Omental fat pad (tissue), 4 donors: ENCODE data around the gene AMIGO3. TPM values are rescaled to one million over a fixed set of nuclear protein-coding genes. Genes with fewer than 3 reads are reported as not detected.

ENCODE experiments used
- ATAC-seq: fragments of 150-250 bp; one replicate; pipeline ENCODE4 v1.9.1; 2016; ENCODE audit warnings: mild to moderate bottlenecking, moderate library complexity; ENCODE audit not compliant: low FRiP score
- DNase-seq: peaks from one replicate; pipeline ENCODE4 v3.0.0-alpha.2; 2019; ENCODE audit warnings: low spot score
- total RNA-seq, 4 donors: library from RNA; depleted of rRNA; stranded (reverse); fragments of >200 nt; gene quantifications; one replicate each; pipeline ENCODE4 v1.1.0, GENCODE V29; 2016
- TF ChIP-seq, protein P1 (sequence below), 3 donors: fragments of 450-650 bp; IDR thresholded peaks; one replicate each; pipeline ENCODE4 v1.5.1; 2016 to 2017; ENCODE audit warnings: antibody characterized with exemption in 3 of 3, mild to moderate bottlenecking in 3 of 3, moderate library complexity in 2 of 3

Gene AMIGO3
- total RNA-seq, 4 donors from 2014 or later = 0.82 to 2.9 (median 2.3) TPM

DNA sequence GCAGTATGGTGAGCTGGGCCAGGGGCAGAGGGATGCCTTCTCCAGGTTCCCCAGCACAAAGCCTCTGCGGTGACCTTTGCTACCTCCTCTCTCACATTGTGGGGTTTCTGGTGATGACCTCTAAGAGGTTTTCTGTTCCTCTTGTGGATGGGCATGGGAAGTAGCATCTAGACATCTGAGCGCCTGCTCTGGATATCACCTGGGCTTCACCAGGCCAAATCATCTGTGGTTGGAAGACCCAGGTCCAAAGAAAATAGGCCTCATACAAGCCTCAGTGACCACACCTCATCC, 38.3 kb downstream of the AMIGO3 start:
- TF ChIP-seq, protein P1, sequence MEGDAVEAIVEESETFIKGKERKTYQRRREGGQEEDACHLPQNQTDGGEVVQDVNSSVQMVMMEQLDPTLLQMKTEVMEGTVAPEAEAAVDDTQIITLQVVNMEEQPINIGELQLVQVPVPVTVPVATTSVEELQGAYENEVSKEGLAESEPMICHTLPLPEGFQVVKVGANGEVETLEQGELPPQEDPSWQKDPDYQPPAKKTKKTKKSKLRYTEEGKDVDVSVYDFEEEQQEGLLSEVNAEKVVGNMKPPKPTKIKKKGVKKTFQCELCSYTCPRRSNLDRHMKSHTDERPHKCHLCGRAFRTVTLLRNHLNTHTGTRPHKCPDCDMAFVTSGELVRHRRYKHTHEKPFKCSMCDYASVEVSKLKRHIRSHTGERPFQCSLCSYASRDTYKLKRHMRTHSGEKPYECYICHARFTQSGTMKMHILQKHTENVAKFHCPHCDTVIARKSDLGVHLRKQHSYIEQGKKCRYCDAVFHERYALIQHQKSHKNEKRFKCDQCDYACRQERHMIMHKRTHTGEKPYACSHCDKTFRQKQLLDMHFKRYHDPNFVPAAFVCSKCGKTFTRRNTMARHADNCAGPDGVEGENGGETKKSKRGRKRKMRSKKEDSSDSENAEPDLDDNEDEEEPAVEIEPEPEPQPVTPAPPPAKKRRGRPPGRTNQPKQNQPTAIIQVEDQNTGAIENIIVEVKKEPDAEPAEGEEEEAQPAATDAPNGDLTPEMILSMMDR (IDR thresholded peaks at IDR 0.05) = no peak
- ATAC-seq (no peak), DNase-seq (no peak)

DNA sequence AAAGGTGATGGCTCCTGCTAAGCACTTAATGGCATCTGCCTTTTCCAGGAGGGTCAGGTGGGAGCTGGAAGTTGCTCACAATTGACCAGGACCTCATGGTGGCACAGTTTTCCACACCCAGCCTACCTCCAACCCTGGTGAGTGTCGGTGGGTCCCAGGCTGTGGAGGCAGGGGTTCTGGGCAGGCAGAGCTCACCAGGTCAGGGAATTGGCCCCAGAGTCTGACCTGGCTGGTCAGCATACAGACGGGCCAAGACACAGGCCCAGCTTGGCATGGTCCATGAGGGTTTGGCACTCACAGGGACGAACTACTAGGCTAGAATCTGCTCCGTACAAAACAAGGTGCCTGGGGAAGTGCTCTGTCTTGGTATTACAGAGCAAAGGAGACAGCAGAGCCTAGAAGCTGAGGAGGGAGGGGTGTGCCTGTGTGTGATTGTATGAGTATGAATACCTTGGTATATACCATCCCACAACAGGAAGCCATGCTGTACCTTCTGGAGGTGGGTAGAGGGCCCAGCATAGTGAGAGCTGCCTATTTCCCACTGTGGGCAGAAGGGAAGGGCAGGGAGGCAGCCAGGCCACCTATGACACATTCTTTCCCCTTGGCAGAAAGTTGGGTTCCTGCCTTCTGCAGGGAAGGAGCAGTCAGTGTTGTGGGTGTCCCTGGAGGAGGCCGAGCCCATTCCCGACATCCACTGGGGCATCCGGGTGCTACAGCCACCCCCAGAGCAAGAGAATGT, 38.8 kb downstream of the AMIGO3 start:
- DNase-seq (no peak), ATAC-seq (no peak)
- TF ChIP-seq, protein P1 (IDR thresholded peaks at IDR 0.05) = no peak

DNA sequence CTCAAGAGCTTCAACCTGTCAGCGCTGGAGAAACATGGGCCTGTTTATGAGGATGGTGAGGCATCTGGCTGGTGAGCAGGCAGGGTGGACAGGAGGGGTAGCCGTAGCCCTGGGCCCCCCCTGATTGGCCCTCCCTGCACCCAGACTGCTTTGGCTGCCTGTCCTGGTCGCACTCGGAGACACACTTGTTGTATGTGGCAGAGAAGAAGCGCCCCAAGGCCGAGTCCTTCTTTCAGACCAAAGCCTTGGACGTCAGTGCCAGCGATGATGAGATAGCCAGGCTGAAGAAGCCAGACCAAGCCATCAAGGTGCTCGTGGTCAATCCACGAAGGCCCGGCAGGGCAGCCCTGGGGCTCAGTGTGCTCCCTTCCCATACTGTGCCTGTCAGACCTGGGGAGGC, 43.6 kb downstream of the AMIGO3 start:
- ATAC-seq = no peak

DNA sequence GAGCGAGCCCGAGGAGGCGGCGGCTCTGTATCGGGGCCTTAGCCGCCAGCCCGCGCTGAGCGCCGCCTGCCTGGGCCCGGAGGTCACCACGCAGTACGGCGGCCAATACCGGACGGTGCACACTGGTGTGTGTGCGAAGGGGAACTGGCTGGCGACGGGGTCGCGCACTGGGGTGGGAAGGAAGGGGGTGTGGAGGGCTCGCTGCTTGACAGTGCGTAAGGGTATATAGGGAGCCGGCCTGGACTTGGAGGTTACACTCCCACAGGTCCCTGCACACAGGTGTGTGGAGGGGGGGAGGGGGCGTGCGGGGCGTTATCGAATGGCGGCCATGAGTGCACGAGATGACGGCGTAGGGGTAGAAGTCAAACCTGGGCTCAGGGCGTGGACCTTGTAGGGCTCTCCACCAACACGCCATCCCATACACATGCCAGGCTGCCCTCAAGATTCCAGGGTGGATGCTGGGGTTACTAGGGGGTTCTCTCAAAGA, 44.9 kb downstream of the AMIGO3 start:
- TF ChIP-seq, protein P1 (IDR thresholded peaks at IDR 0.05) = no peak
- peak; percentile 21 for ATAC-seq
- no peak for DNase-seq

More for the DNA sequence above, 43.6 kb downstream of the AMIGO3 start:
- no peak for DNase-seq
- TF ChIP-seq, protein P1 (IDR thresholded peaks at IDR 0.05) = no peak

DNA sequence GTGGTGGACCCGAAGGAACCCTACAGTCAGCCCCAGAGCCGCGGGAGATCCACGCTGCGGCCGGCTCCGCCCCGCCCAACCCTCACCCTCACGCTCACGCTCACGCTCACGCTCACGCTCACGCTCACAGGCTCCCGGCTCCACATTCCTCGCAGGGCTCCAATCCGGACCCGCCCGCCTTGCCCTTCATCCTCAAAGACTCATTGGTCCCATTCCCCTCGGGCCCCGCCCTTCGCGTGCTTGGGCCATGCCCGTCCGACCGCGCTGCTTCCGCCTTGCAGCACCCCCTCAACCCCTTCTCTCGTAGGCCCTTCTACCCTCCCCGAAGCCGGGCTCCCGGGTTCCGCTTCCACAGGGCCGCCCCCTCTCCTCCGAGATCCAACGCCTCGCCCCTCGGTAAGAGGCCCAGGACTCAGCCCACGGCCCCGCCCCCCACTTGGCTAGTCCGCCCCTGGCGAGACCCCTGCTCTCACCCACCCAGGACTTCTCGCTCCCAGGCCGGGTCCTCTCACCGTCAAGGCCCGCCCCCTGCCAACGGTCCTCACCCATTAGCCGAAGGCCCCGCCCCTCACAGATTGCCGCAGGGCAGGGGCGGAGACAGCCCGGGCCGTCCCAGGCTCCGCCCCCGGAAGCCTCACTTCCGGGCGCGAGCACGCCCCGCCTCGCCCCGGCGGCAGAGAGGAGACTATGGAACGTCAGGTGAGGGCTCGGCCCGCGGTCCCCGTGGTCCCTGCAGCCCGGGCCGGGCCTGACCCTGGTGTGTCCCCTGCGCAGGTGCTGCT, 45.6 kb downstream of the AMIGO3 start, which contains the start of gene APEH:
APEH (plus strand) TSS at position 637 of the 782 bp plus-strand sequence; CDS start at position 688, 51 bp downstream.
- ATAC-seq = peak; percentile 92
- TF ChIP-seq, protein P1 (IDR thresholded peaks at IDR 0.05) = no peak

DNA sequence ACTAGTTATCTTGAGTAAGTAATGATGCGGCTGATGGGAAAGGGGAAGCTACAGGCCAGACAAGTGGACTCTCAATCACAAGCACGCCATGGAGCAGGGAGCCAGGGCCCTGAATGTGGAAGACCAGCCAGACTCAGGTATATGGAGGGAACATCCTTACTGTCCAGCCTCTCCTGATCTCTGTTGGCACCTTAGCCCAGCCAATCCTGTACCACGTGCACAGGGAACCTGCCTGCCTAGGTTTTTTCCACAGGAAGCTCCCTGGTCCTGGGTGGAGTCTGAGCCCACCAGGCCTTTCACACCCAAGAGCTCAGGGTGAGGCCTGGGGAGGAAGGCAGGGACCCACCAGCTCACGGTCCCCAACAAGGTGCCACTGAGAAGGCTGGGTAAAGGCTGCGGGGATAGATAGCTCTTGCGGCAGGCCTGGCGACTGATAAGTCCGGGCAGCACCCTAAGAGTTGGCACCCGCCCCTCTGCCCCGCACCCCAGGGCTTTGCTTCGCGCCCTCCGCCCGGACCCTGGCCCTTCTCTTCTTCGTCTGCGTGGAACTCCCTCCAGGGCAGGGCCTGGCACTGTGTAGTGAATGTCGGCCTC, 46.3 kb downstream of the AMIGO3 start:
- no peak for DNase-seq
- TF ChIP-seq, protein P1 (IDR thresholded peaks at IDR 0.05) = no peak
- no peak for ATAC-seq

More for the DNA sequence above, 45.6 kb downstream of the AMIGO3 start, which contains the start of gene APEH:
- peak; percentile 85 for DNase-seq
